CD1c-positive myeloid dendritic cell (primary cell): ENCODE measurements around the gene ZNF814.
A peak's percentile ranks its signal among the peaks of the same experiment; 100 is the strongest.
"Not testable (repeated sequence)": the region's sequence is repeated elsewhere in the genome, so short reads cannot be mapped to it uniquely, and the experiment has no call there.

Experiments used
- DNase-seq: peaks from one replicate; pipeline ENCODE4 v3.0.0-alpha.2; 2016; ENCODE audit errors: extremely low spot score

The ZNF814 gene

GRCh38 chr19:57816652-57817051 lies 72.2 kb downstream of the ZNF814 start:
- DNase-seq, result no peak

- no peak for DNase-seq
Measured at GRCh38 chr19:57815247-57816075, 73.4 kb downstream of the ZNF814 start.

- peak; percentile 94 for DNase-seq
Measured at GRCh38 chr19:57814505-57815246, 74.2 kb downstream of the ZNF814 start, which contains the start of gene ZNF552. Gene ZNF552, minus strand, starts transcription at chr19:57814913. Its CDS starts 170 bp downstream, at chr19:57814743.

GRCh38 chr19:57813919-57814504 lies 74.8 kb downstream of the ZNF814 start:
- no peak for DNase-seq

GRCh38 chr19:57812975-57813820 lies 75.6 kb downstream of the ZNF814 start:
- not testable (repeated sequence) for DNase-seq

GRCh38 chr19:57812226-57812625 lies 76.6 kb downstream of the ZNF814 start:
- DNase-seq, result no peak

GRCh38 chr19:57810410-57811295 lies 78.2 kb downstream of the ZNF814 start:
- not testable (repeated sequence) for DNase-seq

- DNase-seq, result no peak
Measured at GRCh38 chr19:57807541-57807940, 81.3 kb downstream of the ZNF814 start.

- DNase-seq, result no peak
Measured at GRCh38 chr19:57803594-57804325, 85.1 kb downstream of the ZNF814 start.

- no peak for DNase-seq
Measured at GRCh38 chr19:57803265-57803593, 85.6 kb downstream of the ZNF814 start.

- DNase-seq, result no peak
Measured at GRCh38 chr19:57802269-57802668, 86.6 kb downstream of the ZNF814 start.

GRCh38 chr19:57800696-57801095 lies 88.1 kb downstream of the ZNF814 start:
- DNase-seq, result no peak
